ENCODE measurements around the gene MMD. TPM values are rescaled to one million over a fixed set of nuclear protein-coding genes. Genes with fewer than 3 reads are reported as not detected.

Gene MMD
- total and polyA plus RNA-seq, 8 donors = 1.1 to 7.0 (median 4.1) TPM

DNA sequence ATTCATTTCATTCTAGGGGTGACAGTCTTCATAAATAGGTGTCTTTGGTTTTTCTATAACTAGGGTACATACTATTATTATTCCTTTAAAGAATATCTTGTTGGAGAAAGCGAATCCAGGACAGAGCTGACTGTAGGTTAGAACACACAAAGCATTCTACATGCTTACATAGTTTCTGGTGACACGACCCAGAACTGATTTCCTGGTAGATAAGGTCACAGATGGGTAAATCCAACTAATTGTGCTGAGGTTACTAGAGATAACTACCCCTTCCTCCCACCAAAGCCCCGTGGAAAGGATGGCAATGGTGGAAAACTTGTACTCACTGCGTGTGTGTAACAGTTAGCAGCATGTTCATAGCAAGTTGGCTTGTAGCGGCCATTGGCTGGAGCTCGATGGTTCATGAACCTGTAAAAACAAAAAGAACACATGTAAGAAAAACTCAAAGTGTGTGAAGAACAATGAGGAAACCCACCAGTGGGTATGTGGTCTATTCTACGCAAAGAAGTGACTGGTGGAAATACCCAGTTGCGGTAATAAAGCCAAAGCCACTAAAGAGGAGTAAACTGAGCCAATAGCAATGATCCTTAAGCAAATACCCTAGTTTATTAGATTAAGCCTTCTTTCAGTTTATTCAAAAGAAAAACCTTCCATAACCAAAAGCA lies 7.7 kb downstream of the MMD start:
- Histone ChIP-seq H3K4me3 (no peak overlapping the region), H3K27me3 (no peaks in the 10 kb centered on the region), H3K4me1 (no peaks in the 10 kb centered on the region), H3K9me3 (no peaks in the 10 kb centered on the region), H3K36me3 (no peaks in the 10 kb centered on the region), H3K27ac (no peak overlapping the region)
- DNase-seq = no peak
- intact Hi-C loops (cut with DNase I) = no loop called here
- TF ChIP-seq, protein P1, sequence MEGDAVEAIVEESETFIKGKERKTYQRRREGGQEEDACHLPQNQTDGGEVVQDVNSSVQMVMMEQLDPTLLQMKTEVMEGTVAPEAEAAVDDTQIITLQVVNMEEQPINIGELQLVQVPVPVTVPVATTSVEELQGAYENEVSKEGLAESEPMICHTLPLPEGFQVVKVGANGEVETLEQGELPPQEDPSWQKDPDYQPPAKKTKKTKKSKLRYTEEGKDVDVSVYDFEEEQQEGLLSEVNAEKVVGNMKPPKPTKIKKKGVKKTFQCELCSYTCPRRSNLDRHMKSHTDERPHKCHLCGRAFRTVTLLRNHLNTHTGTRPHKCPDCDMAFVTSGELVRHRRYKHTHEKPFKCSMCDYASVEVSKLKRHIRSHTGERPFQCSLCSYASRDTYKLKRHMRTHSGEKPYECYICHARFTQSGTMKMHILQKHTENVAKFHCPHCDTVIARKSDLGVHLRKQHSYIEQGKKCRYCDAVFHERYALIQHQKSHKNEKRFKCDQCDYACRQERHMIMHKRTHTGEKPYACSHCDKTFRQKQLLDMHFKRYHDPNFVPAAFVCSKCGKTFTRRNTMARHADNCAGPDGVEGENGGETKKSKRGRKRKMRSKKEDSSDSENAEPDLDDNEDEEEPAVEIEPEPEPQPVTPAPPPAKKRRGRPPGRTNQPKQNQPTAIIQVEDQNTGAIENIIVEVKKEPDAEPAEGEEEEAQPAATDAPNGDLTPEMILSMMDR (IDR thresholded peaks at IDR 0.05) = no peak
- 93 to 94% methylated on average over 8 of the region's 8 CpGs for WGBS, 2 donors
- ATAC-seq = no peak
- FAIRE-seq = no peak

DNA sequence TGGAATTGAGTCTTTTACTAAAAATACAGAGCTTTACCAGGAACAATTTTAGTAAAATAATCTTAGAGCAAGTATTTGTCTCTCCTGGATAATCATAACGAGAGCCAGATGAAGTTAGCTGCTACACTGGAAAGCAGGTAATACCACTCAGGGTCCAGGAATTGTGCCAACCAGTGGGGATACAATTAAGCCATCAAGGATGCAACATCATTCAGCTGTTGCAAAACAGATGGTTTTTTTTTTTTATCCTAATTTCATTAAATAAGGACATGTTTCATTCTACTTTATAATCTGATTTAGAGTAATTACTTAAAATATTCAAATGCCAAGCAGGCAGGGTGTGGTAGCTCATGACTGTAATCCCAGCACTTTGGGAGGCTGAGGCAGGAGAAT lies 10.2 kb downstream of the MMD start:
- Histone ChIP-seq H3K4me3 (no peak overlapping the region), H3K36me3 (no peaks in the 10 kb centered on the region), H3K4me1 (peaks cover 0 to 5% (median 0%) of the 10 kb centered on the region in 3 donors), H3K27me3 (no peaks in the 10 kb centered on the region), H3K27ac (no peak overlapping the region), H3K9me3 (no peaks in the 10 kb centered on the region)
- WGBS, 2 donors = 85 to 95% methylated on average over 1 of the region's 1 CpG
- intact Hi-C loops (cut with DNase I) = no loop called here
- FAIRE-seq (no peak), DNase-seq (no peak), ATAC-seq (no peak)
- TF ChIP-seq, protein P1 (IDR thresholded peaks at IDR 0.05) = no peak

DNA sequence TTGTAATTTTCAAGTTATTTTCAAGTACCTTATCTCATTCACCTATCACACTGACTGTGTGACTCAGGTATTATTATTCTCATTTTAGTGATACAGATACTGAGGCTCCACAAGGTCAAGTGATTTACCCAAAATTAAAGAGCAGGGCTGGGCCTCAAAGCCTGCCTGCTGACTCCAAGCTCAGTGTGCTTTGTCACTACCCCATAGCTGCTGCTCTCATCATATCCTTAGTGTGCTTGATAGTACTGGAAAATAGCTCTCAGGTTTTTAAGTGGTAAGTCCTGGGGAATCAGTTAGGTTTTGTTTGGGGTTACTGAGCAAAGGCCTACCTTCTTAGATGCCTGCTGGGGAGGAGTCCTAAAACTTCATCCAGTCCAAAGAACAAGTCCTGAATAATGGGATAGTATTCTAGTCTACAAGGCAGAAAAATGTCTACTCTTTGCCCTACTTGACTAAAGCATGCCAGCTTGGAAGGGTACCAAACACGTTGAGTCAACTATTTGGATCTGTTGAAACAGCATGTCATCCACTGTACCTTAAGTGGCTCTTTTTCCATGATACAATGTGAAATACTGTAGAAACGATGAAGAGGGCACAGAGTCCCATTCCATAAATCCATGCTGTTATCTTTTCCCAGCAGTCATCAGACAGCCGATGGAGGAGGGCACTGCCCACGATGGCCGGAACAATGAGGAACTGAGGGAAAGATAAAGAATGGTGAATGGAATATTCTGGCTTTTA lies 10.7 kb downstream of the MMD start:
- WGBS, 2 donors = 89 to 91% methylated on average over 5 of the region's 5 CpGs
- TF ChIP-seq, protein P1 (IDR thresholded peaks at IDR 0.05) = no peak
- FAIRE-seq (no peak), ATAC-seq (no peak), DNase-seq (no peak)
- Histone ChIP-seq H3K27me3 (no peaks in the 10 kb centered on the region), H3K4me3 (no peak overlapping the region), H3K27ac (no peak overlapping the region), H3K9me3 (no peaks in the 10 kb centered on the region), H3K36me3 (no peaks in the 10 kb centered on the region), H3K4me1 (peaks cover 0 to 5% (median 0%) of the 10 kb centered on the region in 3 donors)
- intact Hi-C loops (cut with DNase I) = no loop called here

DNA sequence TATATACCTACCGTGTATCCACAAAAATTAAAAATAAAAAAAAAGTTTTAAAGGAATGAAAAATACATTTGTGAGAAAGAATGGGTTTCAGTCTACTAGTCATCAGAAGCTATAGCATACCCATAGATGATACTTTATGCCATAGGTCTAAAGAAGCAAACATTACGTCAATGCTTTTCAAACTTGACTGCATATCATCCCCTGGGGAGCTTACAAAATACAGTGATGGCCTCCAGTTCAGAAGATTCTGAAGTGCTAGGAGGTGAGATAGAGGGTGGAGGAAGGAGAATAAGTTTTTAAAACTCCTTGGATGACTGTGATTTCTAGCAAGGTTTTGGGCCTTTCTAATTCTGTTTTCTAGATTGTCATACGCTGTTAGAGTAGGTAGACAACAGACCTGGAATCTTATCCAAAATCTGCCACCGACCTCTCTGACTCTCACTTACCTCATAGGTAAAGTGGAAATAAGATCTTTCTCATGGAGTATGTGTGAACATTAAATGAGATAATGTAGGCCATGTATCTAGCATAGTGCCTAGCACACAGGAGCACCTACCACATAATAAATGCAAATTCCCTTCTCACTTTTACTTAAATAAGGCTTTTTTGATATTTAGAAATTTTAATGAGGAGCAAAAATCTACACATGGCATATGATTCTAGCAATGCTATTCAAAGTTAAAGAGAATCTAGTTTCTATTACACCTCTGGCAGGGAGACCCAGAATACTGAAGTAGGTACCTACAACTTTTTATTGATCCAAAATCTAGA lies 12.4 kb downstream of the MMD start:
- intact Hi-C loops (cut with DNase I) = no loop called here
- H3K27ac ChIP-seq = no peak overlapping the region
- ATAC-seq (no peak), DNase-seq (no peak), FAIRE-seq (no peak)
- H3K27me3 ChIP-seq = no peaks in the 10 kb centered on the region
- H3K4me3 ChIP-seq = no peak overlapping the region
- 95% methylated on average over 4 of the region's 4 CpGs for WGBS, 2 donors
- no peaks in the 10 kb centered on the region for H3K9me3 ChIP-seq
- peaks cover 0 to 5% (median 0%) of the 10 kb centered on the region in 3 donors for H3K4me1 ChIP-seq
- TF ChIP-seq, protein P1 (IDR thresholded peaks at IDR 0.05) = no peak
- no peaks in the 10 kb centered on the region for H3K36me3 ChIP-seq

All from pancreas (tissue), 10 donors.